Stimulated activated effector memory CD8-positive, alpha-beta T cell treated with anti-CD3 and anti-CD28 coated beads, Interleukin-12 subunit alpha, Interleukin-12 subunit beta, amount 100 ng/mL, for 72 hours (primary cell): ENCODE results near the gene HSFX2.
"Not testable (repeated sequence)": the region's sequence is repeated elsewhere in the genome, so short reads cannot be mapped to it uniquely, and the experiment has no call there.

Source experiments
- ATAC-seq: fragments of 150-1000 bp; cut with Tn5 transposase; 2 replicates; pipeline ENCODE4 v1.10.0; 2021
- DNase-seq, 2 donors: peaks; one replicate each; pipeline ENCODE4 v3.0.0; 2021 to 2022; ENCODE audit warnings: low spot score in 2 of 2
- H3K27ac Mint-ChIP-seq: one replicate; pipeline ENCODE4 v1.8.0; 2022; ENCODE audit warnings: mild to moderate bottlenecking, mixed read lengths
- H3K36me3 Mint-ChIP-seq: one replicate; pipeline ENCODE4 v1.8.0; 2022; ENCODE audit warnings: mild to moderate bottlenecking, mixed read lengths
- H3K4me1 Mint-ChIP-seq: one replicate; pipeline ENCODE4 v1.8.0; 2022; ENCODE audit warnings: mixed read lengths
- H3K4me3 Mint-ChIP-seq: one replicate; pipeline ENCODE4 v1.8.0; 2022; ENCODE audit warnings: mild to moderate bottlenecking, mixed read lengths
- H3K9me3 Mint-ChIP-seq: one replicate; pipeline ENCODE4 v1.8.0; 2022; ENCODE audit warnings: mixed read lengths

The HSFX2 gene

DNA sequence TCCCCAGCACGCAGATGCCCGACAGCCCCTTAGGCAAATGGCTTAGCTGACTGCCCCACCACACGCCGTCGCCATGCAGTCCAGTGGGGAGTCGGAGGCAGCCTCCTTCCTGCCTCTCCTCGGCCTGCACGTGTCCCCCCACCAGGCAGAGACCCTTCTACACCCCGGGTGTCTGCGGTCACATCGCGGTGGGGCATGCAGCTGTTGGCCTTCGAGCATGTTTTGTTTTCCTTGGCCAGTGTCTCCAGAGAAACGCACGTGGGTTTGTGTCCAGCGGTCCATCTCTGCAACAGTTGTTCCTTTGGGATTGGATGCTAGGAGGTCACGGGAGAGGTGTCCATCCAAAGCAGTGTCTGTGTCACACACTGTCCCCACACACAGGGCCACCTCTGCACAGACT is at the start of gene HSFX2:
HSFX2 (minus strand) TSS at position 101 of the 400 bp plus-strand sequence. CDS start 614 bp downstream, outside the sequence.
- not testable (repeated sequence) for H3K36me3 Mint-ChIP-seq, H3K4me1 Mint-ChIP-seq, H3K4me3 Mint-ChIP-seq, ATAC-seq, H3K27ac Mint-ChIP-seq, H3K9me3 Mint-ChIP-seq, DNase-seq

GRCh38 chrX:149643496-149643895 is 48.4 kb upstream of the HSFX2 start:
- ATAC-seq (no peak), DNase-seq (no peak)
- Mint-ChIP-seq H3K36me3 (no peaks in the 10 kb centered on the region), H3K4me3 (no peak overlapping the region), H3K27ac (no peak overlapping the region), H3K9me3 (no peaks in the 10 kb centered on the region), H3K4me1 (no peaks in the 10 kb centered on the region)

DNA sequence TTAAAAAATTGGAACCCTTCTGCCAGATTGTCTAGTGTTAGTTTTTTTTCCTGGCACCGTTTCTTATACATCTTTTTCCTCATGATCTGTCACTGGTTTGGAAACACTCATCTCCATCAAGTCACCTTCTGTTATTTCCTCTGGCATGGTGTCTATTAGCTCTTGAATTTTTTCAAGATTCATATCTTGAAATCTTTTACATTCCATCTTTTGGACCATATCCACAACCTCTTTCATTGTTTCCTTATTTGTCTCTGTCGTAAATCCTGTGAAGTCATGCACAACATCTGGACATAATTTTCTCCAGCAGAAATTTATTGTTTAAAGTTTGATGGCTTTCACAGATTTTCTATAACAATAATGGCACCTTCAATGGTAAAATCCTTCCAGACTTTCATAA is 46.7 kb upstream of the HSFX2 start:
- H3K36me3 Mint-ChIP-seq, result no peaks in the 10 kb centered on the region
- H3K27ac Mint-ChIP-seq, result no peak overlapping the region
- H3K4me3 Mint-ChIP-seq, result no peak overlapping the region
- H3K4me1 Mint-ChIP-seq, result no peaks in the 10 kb centered on the region
- ATAC-seq, result no peak
- no peaks in the 10 kb centered on the region for H3K9me3 Mint-ChIP-seq
- DNase-seq, result no peak

- H3K36me3 Mint-ChIP-seq, result no peaks in the 10 kb centered on the region
- ATAC-seq (no peak), DNase-seq (no peak)
- no peaks in the 10 kb centered on the region for H3K4me1 Mint-ChIP-seq
- peaks cover 3% of the 10 kb centered on the region for H3K9me3 Mint-ChIP-seq
- no peak overlapping the region for H3K27ac Mint-ChIP-seq
- no peak overlapping the region for H3K4me3 Mint-ChIP-seq
Observed at GRCh38 chrX:149641432-149641831, 46.3 kb upstream of the HSFX2 start.

GRCh38 chrX:149639568-149639967 is 44.5 kb upstream of the HSFX2 start:
- Mint-ChIP-seq H3K36me3 (no peaks in the 10 kb centered on the region), H3K4me3 (no peak overlapping the region), H3K4me1 (no peaks in the 10 kb centered on the region), H3K27ac (no peak overlapping the region), H3K9me3 (peaks cover 3% of the 10 kb centered on the region)
- DNase-seq (no peak), ATAC-seq (no peak)

DNA sequence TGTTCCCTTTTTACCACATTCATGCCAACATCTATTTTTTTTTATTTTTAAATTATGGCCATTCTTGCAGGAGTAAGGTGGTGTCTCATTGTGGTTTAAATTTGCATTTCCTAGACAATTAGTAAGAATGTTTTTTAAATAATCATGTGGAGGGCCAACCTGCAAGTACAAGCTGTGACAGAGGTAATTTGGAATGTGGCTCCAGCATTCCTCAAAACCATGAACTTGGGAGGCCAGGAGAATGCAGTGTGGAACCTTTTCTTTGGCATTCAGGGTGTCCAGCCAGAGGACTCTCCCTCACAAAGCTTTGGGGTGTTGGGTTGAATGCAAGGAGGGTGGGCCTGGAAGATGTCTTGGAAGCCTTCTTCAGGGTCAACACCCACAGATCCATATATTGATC is 43.7 kb upstream of the HSFX2 start:
- H3K27ac Mint-ChIP-seq, result no peak overlapping the region

GRCh38 chrX:149633511-149633910 is 38.4 kb upstream of the HSFX2 start:
- H3K36me3 Mint-ChIP-seq, result peaks cover 12% of the 10 kb centered on the region
- ATAC-seq (no peak), DNase-seq (no peak)
- no peak overlapping the region for H3K27ac Mint-ChIP-seq
- peaks cover 25% of the 10 kb centered on the region for H3K4me1 Mint-ChIP-seq
- no peak overlapping the region for H3K4me3 Mint-ChIP-seq
- peaks cover 3% of the 10 kb centered on the region for H3K9me3 Mint-ChIP-seq

More for the DNA sequence above, 43.7 kb upstream of the HSFX2 start:
- DNase-seq (no peak), ATAC-seq (no peak)
- Mint-ChIP-seq H3K4me3 (no peak overlapping the region), H3K9me3 (peaks cover 3% of the 10 kb centered on the region), H3K4me1 (no peaks in the 10 kb centered on the region), H3K36me3 (no peaks in the 10 kb centered on the region)

DNA sequence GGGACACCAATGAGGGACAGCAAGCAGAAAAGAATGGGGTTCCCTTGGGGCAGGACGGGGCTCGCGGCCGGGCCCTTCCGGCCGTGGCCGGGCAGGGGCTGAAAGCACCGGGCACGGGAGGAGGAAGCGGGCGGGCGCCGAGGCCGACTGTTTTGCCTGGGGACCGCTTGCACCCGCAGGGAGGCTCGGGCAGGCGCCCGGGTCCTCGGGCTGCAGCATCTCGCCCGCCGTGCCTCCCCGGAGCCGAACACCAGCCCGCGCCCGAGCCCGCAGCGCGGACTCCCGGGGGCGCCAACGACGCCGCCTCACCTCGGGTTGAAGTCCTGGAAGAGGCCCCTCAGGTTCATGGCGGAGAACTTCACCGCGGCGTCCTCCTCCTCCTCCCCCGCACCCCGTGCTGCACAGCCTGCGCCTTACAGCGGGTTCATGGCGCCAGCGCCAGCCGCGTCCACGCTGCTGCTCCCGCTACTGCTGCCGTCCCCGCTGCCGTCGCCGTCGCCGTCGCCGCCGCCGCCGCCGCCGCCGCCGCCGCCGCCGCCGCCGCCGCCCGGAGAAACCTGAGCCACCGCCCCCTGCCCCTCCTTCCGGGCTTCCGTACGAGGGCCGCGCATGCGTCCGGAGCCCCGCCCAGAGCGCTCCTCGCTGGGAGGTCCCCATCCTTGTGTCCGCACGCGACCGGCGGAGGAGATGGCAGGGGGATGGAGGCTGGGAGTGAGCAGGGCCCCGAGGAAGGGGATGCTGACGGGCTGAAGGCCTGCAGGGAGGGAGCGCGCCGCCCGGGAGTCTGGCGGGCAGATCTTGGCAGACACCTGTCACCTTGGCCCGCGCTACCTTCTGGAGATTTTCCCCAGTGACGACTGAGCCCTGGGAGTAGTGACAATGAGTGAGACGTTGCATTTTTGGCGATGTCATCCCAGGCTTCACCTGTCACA is 36.4 kb upstream of the HSFX2 start, which contains the start of gene TMEM185A:
TMEM185A (minus strand) TSS at position 559 of the 932 bp plus-strand sequence; CDS start at position 347, 212 bp downstream.
- Mint-ChIP-seq H3K4me3 (peak within 1 kb of the TSS; percentile 87), H3K4me1 (peaks cover 38% of the 10 kb centered on the region), H3K27ac (peak within 1 kb of the TSS; percentile 90), H3K9me3 (peaks cover under 1% of the 10 kb centered on the region), H3K36me3 (peaks cover 12% of the 10 kb centered on the region)
- ATAC-seq, result peak; percentile 91
- DNase-seq, result peak; percentile 47 to 77

- Mint-ChIP-seq H3K27ac (peak overlapping the region; percentile 90), H3K9me3 (no peaks in the 10 kb centered on the region), H3K4me1 (peaks cover 41% of the 10 kb centered on the region), H3K4me3 (peak overlapping the region; percentile 87), H3K36me3 (peaks cover 12% of the 10 kb centered on the region)
- no peak for DNase-seq
- no peak for ATAC-seq
Observed at GRCh38 chrX:149630681-149631233, 35.6 kb upstream of the HSFX2 start.

DNA sequence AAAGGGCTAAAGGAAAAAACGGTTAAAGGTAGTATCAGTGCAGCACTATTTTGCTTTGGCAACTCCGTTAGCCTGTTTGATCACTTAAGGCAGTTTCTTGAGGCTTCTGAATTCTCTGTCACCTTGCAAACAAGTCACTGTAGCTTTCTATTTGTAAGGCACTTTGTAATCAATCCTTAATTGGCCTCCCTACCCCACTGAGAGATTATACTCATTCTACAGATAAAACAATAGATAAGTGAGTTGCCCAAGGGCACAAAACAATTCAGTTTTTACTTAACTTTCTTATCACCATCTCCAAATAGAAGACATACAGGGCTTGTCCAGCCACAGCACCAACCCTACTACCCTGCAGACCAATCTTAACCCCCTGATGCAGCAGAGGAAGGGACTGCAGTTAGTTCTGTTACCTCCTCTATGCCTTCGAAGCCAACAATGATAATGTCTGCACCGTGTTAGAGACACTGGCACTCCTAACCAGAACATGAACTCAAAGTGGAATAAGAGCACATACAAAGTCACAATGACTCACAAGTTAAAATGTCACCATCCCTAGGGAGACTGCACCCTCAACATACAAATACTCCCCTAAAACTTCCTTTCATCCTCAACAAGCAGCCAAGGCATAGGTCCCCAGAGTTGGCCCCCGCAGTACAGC is 34.7 kb upstream of the HSFX2 start:
- DNase-seq, result no peak
- Mint-ChIP-seq H3K27ac (peak overlapping the region; percentile 90), H3K4me3 (peak overlapping the region; percentile 87), H3K9me3 (no peaks in the 10 kb centered on the region), H3K4me1 (peaks cover 41% of the 10 kb centered on the region), H3K36me3 (peaks cover 12% of the 10 kb centered on the region)
- no peak for ATAC-seq

GRCh38 chrX:149628768-149629167 is 33.7 kb upstream of the HSFX2 start:
- Mint-ChIP-seq H3K9me3 (no peaks in the 10 kb centered on the region), H3K4me1 (peaks cover 41% of the 10 kb centered on the region), H3K4me3 (no peak overlapping the region), H3K36me3 (peaks cover 12% of the 10 kb centered on the region), H3K27ac (no peak overlapping the region)
- DNase-seq (no peak), ATAC-seq (no peak)

GRCh38 chrX:149628280-149628679 is 33.2 kb upstream of the HSFX2 start:
- H3K4me1 Mint-ChIP-seq, result peaks cover 41% of the 10 kb centered on the region
- ATAC-seq, result no peak
- no peak for DNase-seq
- no peak overlapping the region for H3K4me3 Mint-ChIP-seq
- H3K9me3 Mint-ChIP-seq, result no peaks in the 10 kb centered on the region
- H3K36me3 Mint-ChIP-seq, result peaks cover 12% of the 10 kb centered on the region
- no peak overlapping the region for H3K27ac Mint-ChIP-seq

DNA sequence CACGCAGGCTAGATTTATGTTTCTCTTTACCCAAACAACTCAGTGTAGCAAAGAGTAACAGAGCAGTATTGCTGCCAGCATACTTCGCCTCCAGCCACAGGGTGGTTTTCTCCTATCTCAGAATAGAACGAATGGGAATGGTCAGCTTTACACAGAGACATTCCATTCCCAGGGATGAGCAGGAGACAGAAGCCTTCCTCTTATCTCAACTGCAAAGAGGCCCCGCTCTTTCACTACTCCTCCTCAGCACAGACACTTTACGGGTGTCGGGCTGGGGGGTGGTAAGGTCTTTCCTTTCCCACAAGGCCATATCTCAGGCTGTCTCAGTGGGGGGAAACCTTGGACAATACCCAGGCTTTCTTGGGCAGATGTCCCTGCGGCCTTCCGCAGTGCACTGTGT is 31.7 kb upstream of the HSFX2 start:
- DNase-seq, H3K27ac Mint-ChIP-seq, H3K9me3 Mint-ChIP-seq, H3K4me3 Mint-ChIP-seq, ATAC-seq, H3K36me3 Mint-ChIP-seq: not testable (repeated sequence)
- H3K4me1 Mint-ChIP-seq, result peaks cover 36% of the 10 kb centered on the region

GRCh38 chrX:149619662-149620061 is 24.5 kb upstream of the HSFX2 start:
- not testable (repeated sequence) for H3K27ac Mint-ChIP-seq, H3K36me3 Mint-ChIP-seq, ATAC-seq, H3K4me3 Mint-ChIP-seq, DNase-seq, H3K9me3 Mint-ChIP-seq, H3K4me1 Mint-ChIP-seq

DNA sequence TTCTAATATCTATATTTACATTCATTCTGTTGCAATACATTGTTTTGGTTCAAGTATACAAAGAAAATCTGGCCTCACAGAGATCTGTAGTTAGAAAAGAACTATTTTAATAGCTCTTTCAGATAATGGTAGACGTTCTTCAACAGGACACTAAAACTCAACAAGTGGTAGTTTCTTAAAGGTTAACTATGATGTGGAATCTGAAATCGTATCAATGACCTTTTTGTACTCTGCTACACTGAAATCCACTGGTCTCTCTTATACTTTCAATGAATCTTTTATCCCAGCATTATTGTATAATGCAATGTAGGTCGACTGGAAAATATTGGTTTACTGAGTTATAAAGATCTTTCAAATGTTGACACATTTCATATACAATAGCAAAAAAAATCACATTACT is 23.8 kb upstream of the HSFX2 start:
- Mint-ChIP-seq H3K4me3 (no peak overlapping the region), H3K36me3 (no peaks in the 10 kb centered on the region), H3K4me1 (no peaks in the 10 kb centered on the region), H3K9me3 (no peaks in the 10 kb centered on the region), H3K27ac (no peak overlapping the region)
- DNase-seq (no peak), ATAC-seq (no peak)
